Activated CD8-positive, alpha-beta memory T cell treated with anti-CD3 and anti-CD28 coated beads, Interleukin-2, amount 50 U/mL, for 48 hours (primary cell): ENCODE measurements around the gene ANO1.
A peak's percentile ranks its signal among the peaks of the same experiment; 100 is the strongest.
"Not testable (repeated sequence)": the region's sequence is repeated elsewhere in the genome, so short reads cannot be mapped to it uniquely, and the experiment has no call there.

Experiments used
- DNase-seq: peaks from one replicate; pipeline ENCODE4 v3.0.0-alpha.2; 2020

Gene ANO1

DNA sequence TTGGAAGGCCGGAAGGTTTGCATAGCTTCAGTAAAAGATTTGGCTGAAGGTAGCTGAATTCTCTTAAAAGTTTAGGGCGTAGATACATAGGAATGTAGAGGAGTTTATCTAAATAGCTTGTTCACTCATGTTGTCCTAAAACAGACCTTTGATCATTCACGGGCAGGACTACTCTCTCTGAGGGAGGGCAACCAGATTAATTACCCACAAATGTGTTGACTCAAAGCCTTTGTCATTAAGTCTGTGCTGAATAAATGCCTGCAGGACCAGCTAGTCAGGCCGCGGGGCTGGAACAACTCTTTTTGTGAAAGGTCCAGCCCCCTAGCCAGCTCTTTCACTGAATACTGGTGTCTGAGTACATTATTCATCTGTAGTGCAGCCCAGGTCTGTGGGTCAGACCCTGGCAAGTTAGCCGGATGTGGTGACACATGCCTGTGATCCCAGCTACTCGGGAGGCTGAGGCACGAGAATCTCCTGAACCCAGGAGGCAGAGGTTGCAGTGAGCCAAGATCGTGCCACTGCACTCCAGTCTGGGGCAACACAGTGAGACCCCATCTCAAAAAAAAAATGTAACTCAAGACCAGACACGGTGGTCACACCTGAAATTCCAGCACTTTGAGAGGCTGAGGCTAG lies 122.2 kb downstream of the ANO1 start:
- DNase-seq: no peak

GRCh38 chr11:70201047-70201446 lies 122.9 kb downstream of the ANO1 start:
- not testable (repeated sequence) for DNase-seq

DNA sequence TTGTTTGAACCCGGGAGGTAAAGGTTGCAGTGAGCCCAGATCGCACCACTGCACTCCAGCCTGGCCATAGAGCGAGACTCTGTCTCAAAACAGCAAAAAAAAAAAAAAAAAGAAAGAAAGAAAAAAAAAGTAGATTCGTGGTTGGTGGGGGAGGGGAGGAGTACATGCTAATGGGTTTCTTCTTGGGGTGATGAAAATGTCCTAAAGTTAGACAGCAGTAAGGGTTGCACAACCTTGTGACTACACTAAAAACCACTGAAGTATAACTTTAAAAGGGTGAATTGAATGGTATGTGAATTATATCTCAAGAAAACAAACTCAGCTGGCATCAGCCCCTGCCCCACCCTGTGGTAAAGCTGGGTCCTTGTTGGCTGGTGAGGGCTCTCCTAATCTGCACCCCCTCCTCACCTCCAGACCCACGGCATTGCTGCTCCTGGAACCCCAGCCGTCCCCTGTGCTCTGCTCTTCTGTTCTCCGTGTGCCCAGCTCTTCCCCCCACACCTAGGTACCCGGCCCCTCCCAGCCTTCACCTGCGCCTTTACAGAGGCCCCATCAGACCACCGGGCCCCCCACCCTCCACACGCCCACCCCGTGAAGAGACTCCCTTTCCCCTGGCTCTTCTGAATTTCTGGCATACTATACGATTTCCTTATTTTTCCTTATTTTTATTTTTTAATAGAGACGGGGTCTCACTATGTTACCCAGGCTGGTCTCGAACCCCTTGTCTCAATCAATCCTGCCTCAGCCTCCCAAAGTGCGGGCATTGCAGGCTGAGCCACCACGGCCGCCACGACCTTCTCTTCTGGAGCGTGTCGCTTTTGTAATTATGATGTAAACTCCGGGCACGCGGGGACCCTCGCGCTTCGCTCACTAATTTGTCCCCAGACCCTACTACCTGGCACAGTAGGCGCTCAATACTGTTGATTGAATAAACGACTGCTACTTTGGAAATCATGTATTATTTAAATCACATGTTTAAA lies 124.1 kb downstream of the ANO1 start:
- no peak for DNase-seq

DNA sequence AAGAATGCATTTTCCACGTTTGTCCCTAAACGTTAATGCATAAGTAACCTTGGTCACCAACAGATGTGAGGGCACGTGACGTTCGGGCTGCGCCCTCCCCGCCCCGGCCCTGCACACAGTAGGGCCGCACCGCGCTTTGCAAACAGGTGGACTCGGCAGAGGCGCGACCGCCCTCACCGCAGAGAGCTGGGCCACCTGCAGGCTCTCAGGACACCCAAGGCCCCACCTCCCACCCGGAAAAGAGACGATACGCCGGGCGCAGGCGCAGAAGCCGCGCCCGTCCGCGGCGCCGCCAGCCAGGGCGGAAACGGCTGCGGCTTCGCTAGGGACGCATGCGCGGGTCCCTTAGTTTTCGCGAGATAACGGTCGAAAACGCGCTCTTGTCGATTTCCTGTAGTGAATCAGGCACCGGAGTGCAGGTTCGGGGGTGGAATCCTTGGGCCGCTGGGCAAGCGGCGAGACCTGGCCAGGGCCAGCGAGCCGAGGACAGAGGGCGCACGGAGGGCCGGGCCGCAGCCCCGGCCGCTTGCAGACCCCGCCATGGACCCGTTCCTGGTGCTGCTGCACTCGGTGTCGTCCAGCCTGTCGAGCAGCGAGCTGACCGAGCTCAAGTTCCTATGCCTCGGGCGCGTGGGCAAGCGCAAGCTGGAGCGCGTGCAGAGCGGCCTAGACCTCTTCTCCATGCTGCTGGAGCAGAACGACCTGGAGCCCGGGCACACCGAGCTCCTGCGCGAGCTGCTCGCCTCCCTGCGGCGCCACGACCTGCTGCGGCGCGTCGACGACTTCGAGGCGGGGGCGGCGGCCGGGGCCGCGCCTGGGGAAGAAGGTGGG lies 125.0 kb downstream of the ANO1 start, which contains the start of gene FADD:
TSS of gene FADD (plus strand) at position 377 of the 831 bp plus-strand sequence. CDS start at position 541, 164 bp downstream.
- DNase-seq: peak; percentile 92

DNA sequence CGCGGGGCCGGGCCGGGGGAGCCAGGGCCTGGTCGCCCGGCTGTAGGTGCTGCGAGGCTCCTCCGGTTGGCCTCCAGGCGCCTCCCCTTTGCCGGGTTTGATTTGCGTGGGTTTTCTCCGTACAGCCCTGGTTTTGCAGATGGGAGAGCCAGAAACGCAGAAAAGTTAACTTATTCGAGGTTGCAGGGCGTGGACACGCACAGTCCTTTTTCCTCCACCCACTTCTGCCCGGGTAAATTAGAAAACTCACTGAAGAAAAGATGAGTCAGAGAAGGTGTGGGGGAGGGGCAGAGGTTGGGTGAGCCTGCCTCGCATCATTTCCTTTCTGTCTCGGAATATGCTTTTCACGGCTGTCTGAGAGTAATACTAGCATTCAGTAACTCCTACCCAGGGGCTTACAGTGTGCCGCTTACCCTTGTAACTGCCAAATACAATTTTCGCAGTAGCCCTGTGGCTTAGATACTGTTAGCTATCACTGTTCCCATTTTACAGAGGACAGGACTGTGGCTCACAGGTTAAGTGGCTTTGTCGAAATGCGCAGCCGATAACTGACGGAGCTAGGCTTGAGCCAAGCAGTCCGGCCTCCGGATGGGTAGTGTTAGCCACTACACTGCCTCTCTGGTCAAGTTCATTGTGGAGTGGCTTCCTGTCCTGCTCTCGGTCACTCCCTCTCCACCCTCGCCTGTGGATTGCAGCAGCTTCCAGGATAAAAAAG lies 125.8 kb downstream of the ANO1 start:
- DNase-seq: peak; percentile 88

DNA sequence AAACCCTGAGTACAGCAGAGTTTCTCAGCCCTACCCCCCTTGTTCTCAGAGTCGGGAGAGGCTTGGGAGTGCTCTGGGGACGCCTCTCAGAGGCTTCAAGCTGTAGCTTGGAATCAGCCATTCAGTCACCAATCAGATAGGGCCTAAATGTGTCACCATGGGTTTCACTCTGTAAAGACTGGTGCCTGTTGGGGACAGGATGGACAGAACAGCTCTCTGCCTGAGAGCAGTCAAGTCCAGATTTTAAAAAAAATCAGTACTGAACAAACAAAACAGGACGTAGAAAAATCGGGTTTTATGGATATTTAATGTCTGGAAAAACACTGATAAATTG lies 126.3 kb downstream of the ANO1 start:
- DNase-seq: no peak

DNA sequence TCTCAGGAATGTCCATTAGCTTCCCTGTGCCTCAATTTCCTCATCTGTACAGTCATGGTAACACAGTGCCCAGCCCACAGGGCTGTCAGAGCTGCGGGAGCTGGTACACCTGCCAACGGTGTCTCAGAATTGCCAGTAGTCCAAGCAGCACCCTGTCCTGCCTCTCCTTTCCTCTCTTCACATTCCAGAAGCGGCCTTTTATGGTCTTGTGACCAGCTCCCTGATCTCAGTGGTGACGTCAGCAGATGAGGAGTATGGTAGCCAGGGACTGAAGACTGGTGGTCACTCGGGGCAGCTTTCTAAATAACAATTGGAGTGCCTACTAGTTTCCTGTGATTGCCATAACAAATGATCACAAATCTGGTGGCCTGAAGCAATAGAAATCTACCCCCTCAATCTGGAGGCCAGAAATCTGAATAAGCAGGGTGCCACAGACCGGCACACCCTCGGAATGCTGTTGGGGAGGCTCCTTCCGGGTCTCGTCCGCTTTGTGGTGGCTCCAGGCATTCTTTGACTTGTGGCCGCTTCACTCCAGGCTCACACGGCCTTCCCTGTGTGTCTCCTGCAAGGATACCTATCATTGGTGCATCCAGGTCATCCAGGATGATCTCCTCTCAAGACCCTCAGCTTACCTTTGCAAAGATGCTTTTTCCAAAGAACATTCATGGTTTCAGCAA lies 127.1 kb downstream of the ANO1 start:
- no peak for DNase-seq

- no peak for DNase-seq
These were observed 127.6 kb downstream of the ANO1 start for GRCh38 chr11:70205766-70206165.

- DNase-seq: no peak
These were observed 128.3 kb downstream of the ANO1 start for GRCh38 chr11:70206226-70206981.

DNA sequence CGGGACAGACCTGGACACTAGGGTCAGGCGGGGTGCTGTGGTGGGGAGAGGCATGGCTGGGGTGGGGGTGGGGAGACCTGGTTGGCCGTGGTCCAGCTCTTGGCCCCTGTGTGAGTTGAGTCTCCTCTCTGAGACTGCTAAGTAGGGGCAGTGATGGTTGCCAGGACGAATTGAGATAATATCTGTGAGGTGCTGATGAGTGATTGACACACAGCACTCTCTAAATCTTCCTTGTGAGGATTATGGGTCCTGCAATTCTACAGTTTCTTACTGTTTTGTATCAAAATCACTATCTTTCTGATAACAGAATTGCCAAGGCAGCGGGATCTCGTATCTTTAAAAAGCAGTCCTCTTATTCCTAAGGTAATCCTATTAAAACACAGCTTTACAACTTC lies 128.9 kb downstream of the ANO1 start:
- DNase-seq: no peak

- no peak for DNase-seq
These were observed 129.5 kb downstream of the ANO1 start for GRCh38 chr11:70207531-70208131.

- DNase-seq: no peak
These were observed 131.3 kb downstream of the ANO1 start for GRCh38 chr11:70209391-70209912.

GRCh38 chr11:70210051-70210501 lies 132.0 kb downstream of the ANO1 start:
- no peak for DNase-seq

- no peak for DNase-seq
These were observed 132.4 kb downstream of the ANO1 start for GRCh38 chr11:70210530-70210929.

DNA sequence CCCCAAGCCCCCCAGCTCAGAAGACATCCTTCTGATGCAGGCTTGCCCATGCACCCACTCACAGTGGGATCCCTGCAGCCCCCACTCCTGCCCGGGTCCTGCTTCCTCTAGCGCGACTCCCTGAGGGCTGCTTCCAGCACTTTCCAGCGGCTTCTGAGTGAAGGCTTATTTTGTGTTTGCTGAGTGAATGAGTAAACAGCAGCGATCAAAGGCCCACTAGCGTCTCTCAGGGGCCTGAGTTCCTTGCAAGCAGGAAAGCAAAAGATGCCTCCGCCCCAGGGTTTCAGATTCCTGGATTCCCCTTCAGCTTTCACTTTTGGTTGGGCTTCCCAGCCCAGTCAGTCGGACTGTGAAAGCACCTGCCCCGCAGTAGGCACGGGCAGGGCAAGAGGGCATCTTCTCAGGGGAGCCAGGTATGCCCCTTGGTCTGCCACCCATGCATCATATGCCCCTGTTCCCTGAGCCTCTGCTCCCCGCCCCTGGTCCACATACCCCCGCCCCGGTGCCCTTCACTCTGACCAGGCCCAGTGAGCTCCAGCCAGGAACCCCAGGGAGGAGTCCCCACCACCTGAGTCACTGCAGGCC lies 134.2 kb downstream of the ANO1 start:
- DNase-seq: no peak

- DNase-seq: not testable (repeated sequence)
These were observed 139.3 kb downstream of the ANO1 start for GRCh38 chr11:70217388-70217787.

DNA sequence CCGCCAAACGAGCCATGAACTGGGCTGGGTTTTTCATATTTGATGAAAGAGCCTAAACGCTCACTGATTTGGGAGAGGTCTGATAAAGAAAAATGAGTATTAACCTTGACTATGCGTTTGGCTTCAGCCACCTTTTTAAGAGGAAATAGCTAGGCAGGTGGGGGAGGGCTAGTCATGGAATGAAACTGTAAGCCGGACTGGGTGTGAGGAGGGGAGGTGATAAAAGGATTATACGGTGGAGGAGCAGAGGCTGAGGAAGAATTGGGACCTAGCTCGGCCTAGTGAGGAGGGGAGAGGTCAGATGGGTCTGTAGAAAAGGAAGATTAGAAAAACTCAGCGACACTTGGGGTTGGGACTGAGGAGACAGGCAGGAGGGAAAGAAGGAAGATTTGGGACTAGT lies 140.0 kb downstream of the ANO1 start:
- DNase-seq: not testable (repeated sequence)

DNA sequence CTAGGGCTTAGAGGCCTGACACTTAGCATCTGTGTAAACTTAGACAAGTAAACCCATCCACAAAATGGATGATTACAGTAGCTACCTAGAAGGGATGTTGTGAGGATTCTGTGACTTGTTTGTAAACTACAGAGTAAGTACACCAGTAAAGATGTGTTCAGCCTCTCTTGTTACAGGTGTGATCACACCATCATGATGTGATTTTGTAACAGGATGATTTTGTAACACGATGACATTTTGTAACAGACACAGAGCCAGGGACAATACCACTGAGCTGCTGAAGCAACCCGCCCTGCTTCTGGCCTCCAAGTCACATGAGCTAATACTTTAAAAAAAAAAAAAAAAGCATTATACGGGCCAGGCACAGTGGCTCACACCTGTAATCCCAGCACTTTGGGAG lies 142.0 kb downstream of the ANO1 start:
- no peak for DNase-seq

DNA sequence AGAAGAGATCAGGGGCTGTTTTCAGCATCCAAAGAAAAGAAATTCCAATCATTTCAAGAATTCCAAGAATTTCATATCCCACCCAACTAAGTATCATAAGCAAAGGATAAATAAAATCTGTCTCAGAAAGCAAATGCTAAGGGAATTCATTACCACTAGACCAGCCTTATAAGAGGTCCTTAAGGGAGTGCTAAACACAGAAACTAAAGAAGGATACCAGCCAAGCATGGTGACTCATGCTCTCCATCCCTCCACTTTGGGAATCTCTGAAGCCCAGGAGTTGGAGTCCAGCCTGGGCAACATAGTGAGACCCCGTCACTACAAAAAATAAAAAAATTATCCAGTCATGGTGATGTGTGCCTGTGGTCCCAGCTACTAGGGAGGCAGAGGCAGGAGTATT lies 142.8 kb downstream of the ANO1 start:
- no peak for DNase-seq

- no peak for DNase-seq
These were observed 147.6 kb downstream of the ANO1 start for GRCh38 chr11:70225681-70226177.
